Right atrium auricular region (tissue), 2 donors: ENCODE data around the gene ELL2. TPM values are rescaled to one million over a fixed set of nuclear protein-coding genes. Genes with fewer than 3 reads are reported as not detected.

Experiments
- DNase-seq: peaks from one replicate; pipeline ENCODE4 v3.0.0-alpha.2; 2019; ENCODE audit warnings: low spot score
- H3K27ac ChIP-seq, 2 donors: fragments of 200-600 bp; sonication (generic); 1 replicate in 1 of 2; 2 replicates in 1 of 2; pipeline ENCODE4 v1.5.1; 2016 to 2019
- H3K27me3 ChIP-seq, 2 donors: fragments of 200-600 bp; sonication (generic); one replicate each; pipeline versions ENCODE4 v1.5.1 to v1.6.0; 2017 to 2019
- H3K36me3 ChIP-seq: fragments of 200-600 bp; sonication (generic); one replicate; pipeline ENCODE4 v1.5.1; 2016
- H3K4me1 ChIP-seq, 2 donors: fragments of 200-600 bp; sonication (generic); one replicate each; pipeline versions ENCODE4 v1.5.1 to v1.6.0; 2017 to 2019
- H3K4me3 ChIP-seq, 2 donors: fragments of 200-600 bp; sonication (generic); 1 replicate in 1 of 2; 2 replicates in 1 of 2; pipeline ENCODE4 v1.5.1; 2017 to 2019; ENCODE audit warnings: mild to moderate bottlenecking in 1 of 2, moderate library complexity in 1 of 2
- H3K9me3 ChIP-seq, 2 donors: fragments of 200-600 bp; sonication (generic); one replicate each; pipeline ENCODE4 v1.5.1; 2019
- total RNA-seq, 2 donors: library from RNA; depleted of rRNA; stranded (reverse); fragments of >200 nt; gene quantifications; one replicate each; pipeline ENCODE4 v1.1.0, GENCODE V29; 2016
- TF ChIP-seq, protein P1 (sequence below), 2 donors: fragments of 200-600 bp; sonication (generic); IDR thresholded peaks; one replicate each; pipeline ENCODE4 v1.5.1; 2019; ENCODE audit warnings: antibody characterized with exemption in 2 of 2

Gene ELL2
- total RNA-seq, 2 donors from 2014 or later, result 28.8 to 29.1 TPM

DNA sequence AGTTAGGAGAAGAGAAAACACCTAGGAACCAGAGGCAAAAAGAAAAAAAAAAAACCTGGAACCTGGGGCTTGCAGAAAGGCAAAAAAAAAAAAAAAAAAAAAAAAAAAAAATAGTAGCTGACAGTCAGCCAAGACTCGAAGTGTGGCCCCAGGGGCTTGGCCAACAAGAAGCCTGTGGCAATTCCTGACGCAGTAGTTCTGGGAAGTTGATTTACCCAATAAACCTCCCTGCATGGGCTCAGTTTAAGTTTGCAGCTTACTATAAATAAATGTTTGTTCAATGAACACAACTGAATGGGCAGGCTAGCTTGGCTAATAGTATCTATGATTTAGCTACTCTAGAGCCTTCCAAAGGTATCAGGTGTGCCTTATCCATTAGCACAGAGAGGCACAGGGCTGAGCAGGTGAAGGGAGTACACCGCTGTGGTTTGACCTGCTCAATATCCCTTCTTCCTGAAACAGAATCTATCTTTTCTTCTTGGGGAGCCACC is 117.9 kb downstream of the ELL2 start:
- H3K4me3 ChIP-seq, result no peak overlapping the region
- H3K27ac ChIP-seq, result peak overlapping the region; percentile 66 to 80
- DNase-seq, result peak; percentile 74
- H3K4me1 ChIP-seq, result peaks cover 0 to 19% of the 10 kb centered on the region in 2 donors
- TF ChIP-seq, protein P1, sequence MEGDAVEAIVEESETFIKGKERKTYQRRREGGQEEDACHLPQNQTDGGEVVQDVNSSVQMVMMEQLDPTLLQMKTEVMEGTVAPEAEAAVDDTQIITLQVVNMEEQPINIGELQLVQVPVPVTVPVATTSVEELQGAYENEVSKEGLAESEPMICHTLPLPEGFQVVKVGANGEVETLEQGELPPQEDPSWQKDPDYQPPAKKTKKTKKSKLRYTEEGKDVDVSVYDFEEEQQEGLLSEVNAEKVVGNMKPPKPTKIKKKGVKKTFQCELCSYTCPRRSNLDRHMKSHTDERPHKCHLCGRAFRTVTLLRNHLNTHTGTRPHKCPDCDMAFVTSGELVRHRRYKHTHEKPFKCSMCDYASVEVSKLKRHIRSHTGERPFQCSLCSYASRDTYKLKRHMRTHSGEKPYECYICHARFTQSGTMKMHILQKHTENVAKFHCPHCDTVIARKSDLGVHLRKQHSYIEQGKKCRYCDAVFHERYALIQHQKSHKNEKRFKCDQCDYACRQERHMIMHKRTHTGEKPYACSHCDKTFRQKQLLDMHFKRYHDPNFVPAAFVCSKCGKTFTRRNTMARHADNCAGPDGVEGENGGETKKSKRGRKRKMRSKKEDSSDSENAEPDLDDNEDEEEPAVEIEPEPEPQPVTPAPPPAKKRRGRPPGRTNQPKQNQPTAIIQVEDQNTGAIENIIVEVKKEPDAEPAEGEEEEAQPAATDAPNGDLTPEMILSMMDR (IDR thresholded peaks at IDR 0.05), result no peak
- H3K36me3 ChIP-seq, result no peaks in the 10 kb centered on the region
- H3K27me3 ChIP-seq, result no peaks in the 10 kb centered on the region
- no peaks in the 10 kb centered on the region for H3K9me3 ChIP-seq

DNA sequence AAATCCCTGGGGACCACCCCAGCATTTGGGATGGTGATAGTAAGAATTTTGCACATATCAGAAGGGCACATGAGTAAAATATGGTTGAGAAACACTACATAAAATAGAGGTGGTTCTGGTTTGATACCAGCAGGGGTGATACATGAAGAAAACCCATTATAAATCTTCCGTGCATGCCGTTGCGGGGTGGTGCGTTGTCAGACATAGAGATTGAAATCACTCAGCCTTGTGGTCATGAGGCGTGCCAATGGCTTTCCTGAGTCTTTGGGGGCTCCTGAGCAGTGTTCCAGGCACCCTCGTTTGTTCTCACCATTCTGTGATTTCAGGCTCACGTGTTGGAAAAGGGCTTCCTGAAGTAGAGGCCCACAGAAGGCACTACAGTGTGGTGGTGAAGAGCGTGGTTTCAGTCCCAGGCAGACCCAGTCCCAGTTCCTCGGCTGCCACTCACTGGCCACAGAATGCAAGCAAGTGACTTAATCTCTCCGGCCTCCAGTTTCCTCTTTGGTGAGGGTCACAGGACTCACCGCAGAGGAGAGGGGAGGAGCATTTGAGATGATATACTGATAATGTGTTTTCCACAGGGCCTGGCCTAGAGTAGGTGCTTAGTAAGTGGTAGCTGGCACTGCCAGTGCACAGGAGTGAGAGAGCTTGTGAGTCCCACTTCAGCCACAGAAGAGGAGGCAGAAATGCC is 118.7 kb downstream of the ELL2 start:
- Histone ChIP-seq H3K27me3 (no peaks in the 10 kb centered on the region), H3K4me1 (peaks cover 0 to 19% of the 10 kb centered on the region in 2 donors)
- peak; percentile 79 for DNase-seq

GRCh38 chr5:95841914-95842812 is 119.5 kb downstream of the ELL2 start:
- Histone ChIP-seq H3K36me3 (no peaks in the 10 kb centered on the region), H3K4me1 (peaks cover 0 to 19% of the 10 kb centered on the region in 2 donors), H3K27me3 (no peaks in the 10 kb centered on the region), H3K9me3 (no peaks in the 10 kb centered on the region), H3K27ac (peak overlapping the region; percentile 66 to 80), H3K4me3 (no peak overlapping the region)
- peak; percentile 86 for DNase-seq
- TF ChIP-seq, protein P1 (IDR thresholded peaks at IDR 0.05), result no peak

More for the DNA sequence above, 118.7 kb downstream of the ELL2 start:
- Histone ChIP-seq H3K36me3 (no peaks in the 10 kb centered on the region), H3K27ac (peak overlapping the region; percentile 66 to 80), H3K4me3 (no peak overlapping the region), H3K9me3 (no peaks in the 10 kb centered on the region)
- TF ChIP-seq, protein P1 (IDR thresholded peaks at IDR 0.05), result peak in 1 of 2 donors; percentile 56

DNA sequence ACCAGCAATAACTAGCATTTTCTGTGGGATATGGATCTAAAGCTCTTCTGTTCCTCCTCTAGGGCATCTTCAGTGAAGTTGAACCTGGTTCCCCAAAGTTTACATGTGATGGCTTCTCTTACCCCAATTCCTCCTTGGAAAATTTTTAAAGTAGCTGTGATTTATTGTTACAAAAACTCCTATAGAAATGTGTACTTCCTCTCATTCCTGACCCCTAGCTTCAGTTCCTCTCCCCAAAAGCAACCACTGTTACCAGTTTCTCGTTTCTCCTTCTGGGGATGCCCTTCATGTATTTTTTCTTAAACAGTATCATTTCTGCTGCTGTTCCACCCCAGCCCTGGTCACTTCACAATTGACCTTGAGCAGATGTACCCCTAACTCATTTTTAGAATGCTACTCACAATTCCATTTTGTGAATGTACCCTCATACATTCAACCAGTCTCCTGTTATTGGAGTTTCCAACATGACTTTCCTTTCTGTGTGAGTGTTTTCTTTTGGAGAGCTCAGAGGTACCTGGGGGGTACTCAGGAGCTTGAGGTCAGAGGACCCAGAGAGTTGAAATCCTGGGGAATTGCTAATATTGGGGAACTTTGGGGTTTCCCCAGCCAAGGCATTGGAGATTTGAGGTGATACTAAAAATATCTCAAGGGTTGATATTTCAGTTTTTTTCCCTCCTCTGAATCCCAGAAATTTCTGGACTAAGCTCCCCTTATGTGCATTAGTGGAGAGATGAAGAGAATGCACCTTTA is 120.5 kb downstream of the ELL2 start:
- H3K27ac ChIP-seq, result peak overlapping the region; percentile 15 to 80
- TF ChIP-seq, protein P1 (IDR thresholded peaks at IDR 0.05), result no peak
- peak; percentile 9 for DNase-seq
- H3K27me3 ChIP-seq, result no peaks in the 10 kb centered on the region
- no peak overlapping the region for H3K4me3 ChIP-seq
- peaks cover 0 to 27% of the 10 kb centered on the region in 2 donors for H3K4me1 ChIP-seq
- H3K36me3 ChIP-seq, result no peaks in the 10 kb centered on the region
- no peaks in the 10 kb centered on the region for H3K9me3 ChIP-seq

DNA sequence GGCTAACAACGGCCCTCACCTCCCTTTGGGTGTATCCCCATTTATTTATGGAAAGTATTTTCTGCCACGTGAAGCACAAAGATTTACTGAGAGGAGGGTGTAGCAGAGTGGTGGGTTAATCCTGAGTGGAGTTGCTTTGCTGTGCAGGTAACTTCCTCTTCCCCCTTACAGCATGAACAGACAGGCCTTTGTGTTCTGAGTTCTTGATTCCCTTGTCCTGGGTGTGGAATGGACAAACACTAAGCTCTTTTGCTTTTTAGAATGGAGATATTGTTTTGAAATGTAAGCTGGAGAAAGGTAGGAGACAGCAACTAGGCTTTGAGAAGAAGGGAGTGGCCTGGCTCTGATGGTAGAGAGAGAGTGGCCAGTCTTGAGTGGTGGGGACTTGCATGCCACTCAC is 122.0 kb downstream of the ELL2 start:
- no peak overlapping the region for H3K27ac ChIP-seq
- H3K4me1 ChIP-seq, result peaks cover 0 to 40% of the 10 kb centered on the region in 2 donors
- H3K27me3 ChIP-seq, result no peaks in the 10 kb centered on the region
- no peak for DNase-seq
- H3K9me3 ChIP-seq, result no peaks in the 10 kb centered on the region
- TF ChIP-seq, protein P1 (IDR thresholded peaks at IDR 0.05), result no peak
- no peaks in the 10 kb centered on the region for H3K36me3 ChIP-seq
- H3K4me3 ChIP-seq, result no peak overlapping the region
